ENCODE data around the gene HNRNPM.

DNA sequence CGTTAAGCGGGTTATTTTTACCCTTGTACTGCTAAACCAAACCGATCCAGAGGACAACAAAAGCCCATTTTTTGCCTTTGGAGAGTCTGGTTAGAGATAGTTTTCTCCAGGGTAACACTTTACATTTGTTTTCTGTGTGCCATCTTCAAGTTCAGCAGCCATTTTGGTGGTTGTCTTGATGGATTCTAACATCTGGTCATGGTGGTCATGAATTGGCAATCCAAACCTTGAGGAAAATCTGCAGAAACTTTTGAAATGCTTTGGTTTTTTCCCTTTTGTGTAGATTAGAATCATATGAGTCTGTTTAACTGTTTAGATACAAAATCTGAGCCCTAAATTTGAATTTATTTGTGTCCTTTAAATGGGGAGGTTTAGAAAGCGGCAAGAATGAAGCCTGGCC, 16.6 kb downstream of the HNRNPM start:
- TF ChIP-seq, protein P1, sequence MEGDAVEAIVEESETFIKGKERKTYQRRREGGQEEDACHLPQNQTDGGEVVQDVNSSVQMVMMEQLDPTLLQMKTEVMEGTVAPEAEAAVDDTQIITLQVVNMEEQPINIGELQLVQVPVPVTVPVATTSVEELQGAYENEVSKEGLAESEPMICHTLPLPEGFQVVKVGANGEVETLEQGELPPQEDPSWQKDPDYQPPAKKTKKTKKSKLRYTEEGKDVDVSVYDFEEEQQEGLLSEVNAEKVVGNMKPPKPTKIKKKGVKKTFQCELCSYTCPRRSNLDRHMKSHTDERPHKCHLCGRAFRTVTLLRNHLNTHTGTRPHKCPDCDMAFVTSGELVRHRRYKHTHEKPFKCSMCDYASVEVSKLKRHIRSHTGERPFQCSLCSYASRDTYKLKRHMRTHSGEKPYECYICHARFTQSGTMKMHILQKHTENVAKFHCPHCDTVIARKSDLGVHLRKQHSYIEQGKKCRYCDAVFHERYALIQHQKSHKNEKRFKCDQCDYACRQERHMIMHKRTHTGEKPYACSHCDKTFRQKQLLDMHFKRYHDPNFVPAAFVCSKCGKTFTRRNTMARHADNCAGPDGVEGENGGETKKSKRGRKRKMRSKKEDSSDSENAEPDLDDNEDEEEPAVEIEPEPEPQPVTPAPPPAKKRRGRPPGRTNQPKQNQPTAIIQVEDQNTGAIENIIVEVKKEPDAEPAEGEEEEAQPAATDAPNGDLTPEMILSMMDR (IDR thresholded peaks at IDR 0.05; ENCODE audit: low read depth, low read length), result no peak
- no peak for TF ChIP-seq EZH2phosphoT487 (IDR thresholded peaks at IDR 0.05; ENCODE audit: low read depth)
